Mesangial cell (primary cell): Measurements from ENCODE around the gene LIN54. TPM values are rescaled to one million over a fixed set of nuclear protein-coding genes. Genes with fewer than 3 reads are reported as not detected.

ENCODE experiments used
- total RNA-seq: library from RNA; depleted of rRNA; stranded (reverse); fragments of >200 nt; gene quantifications from 2 replicates; pipeline ENCODE4 v1.2.3, GENCODE V29; 2015

LIN54 gene
- 5.8 and 10.3 TPM in 2 replicates for total RNA-seq

DNA sequence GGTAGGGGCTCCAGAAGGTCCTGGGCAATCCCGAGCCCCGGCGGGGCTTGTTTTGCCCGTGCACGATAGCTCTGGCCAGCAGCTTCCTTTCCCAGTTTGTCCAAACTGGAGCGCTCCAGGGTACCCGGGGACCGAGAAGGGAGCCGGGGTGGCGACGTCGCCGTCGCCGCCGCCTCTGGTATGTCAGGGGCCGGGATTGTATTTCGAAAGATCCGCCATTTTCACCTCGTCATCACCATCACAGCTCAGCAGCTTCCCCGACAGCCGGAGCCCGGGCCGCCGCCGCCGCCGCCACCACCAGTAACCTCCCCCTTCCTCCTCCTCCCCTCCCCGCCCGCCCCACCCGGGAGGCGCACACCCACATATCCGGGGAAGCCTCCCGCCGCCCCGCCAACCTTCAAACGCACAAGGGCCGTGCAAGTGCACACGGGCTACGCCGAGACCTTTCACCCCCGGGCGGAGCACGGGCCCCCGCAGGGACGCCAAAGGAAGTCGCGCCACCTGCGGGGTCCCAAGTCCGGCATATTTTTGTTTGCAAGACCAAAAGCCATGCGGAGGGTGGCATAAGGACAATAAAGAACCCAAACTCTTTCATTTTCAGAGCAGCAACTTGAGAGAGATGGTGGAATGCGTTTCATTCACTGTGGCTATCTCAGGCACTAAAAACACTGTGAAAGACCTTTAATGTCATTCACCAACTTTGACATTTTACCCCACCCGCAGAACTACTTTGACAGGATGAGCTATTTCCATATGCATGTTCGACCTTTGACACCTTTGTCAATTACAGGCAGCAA is at the start of gene LIN54:
LIN54 (minus strand) TSS at position 302 of the 797 bp plus-strand sequence. CDS start 25,979 bp downstream, outside the sequence.

DNA sequence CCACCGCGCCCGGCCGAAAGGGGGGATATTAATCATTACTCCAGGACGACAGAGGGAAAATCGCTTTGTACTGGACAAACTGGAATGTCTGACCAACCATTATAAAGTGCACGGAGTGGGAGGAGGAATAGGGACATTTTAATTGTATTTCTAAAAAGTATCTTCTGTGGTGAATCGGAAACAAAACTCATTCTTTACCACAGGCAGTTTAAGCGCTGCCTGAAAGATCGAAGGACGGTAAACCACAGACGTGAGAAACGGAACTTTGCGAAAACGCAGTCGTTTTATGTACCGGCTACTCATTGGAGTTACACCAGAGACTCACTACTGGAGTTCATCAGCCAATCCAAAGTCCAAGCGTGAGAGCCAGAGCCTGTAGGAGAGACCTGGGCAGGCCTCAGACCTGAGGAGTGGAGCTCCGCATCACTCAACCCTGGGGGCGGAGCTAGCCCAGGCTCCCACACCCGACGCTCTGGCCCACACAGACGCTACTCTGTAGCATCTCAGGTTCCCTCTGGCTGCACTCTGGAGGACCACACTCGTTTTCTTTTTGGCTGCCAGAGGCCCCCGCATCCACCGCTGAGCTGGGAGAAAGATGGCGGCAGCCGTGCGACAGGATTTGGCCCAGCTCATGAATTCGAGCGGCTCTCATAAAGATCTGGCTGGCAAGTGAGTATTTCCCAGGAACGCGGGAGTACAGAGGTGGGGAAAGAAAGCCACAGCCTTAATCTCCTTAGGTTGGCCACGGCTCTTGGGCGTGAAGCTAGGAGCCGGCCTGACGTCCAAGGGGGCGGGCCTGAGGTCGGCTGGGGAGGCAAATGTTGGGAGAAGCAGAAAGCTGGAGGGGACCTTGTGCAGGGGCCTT is 24.2 kb upstream of the LIN54 start, which contains the start of gene COPS4:
COPS4 (plus strand) TSS at position 554 of the 865 bp plus-strand sequence; CDS start at position 596, 42 bp downstream.

DNA sequence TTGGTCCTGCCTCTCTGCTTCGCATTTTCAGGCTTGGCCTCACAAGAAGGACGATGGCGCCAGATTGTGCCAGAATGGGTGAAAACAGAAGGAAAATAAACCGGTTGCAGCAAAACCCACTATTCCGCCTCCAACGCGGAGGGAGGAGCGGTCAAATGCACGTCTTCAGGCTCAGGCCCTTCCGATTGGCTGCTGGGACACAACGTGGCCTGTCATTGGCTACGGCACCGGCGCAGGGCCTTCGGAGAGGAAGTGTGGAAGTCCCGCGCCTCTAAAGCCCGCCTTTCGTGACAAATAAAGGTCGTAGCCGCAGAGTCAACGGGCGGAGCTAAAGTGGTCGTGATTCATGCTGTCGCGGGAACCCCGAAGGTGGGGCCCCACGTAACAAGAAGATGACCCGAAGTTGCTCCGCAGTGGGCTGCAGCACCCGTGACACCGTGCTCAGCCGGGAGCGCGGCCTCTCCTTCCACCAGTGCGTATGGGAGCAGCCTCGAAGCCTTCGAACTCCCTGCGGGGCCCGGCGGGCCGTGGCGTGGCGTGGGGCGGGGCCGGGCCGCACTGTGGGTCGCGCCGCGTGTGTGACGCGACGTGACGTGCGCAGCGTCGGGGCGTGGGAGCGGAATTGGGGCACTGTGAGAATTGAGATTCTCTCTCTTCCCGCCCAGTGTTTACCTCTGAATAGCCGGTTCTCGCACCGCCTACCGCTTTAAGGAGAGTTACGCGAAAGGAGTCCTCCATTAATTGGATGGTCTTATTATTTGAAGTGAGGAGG is 110.0 kb downstream of the LIN54 start, which contains the start of gene THAP9:
THAP9 (plus strand) TSS at position 325 of the 772 bp plus-strand sequence; CDS start at position 393, 68 bp downstream.

DNA sequence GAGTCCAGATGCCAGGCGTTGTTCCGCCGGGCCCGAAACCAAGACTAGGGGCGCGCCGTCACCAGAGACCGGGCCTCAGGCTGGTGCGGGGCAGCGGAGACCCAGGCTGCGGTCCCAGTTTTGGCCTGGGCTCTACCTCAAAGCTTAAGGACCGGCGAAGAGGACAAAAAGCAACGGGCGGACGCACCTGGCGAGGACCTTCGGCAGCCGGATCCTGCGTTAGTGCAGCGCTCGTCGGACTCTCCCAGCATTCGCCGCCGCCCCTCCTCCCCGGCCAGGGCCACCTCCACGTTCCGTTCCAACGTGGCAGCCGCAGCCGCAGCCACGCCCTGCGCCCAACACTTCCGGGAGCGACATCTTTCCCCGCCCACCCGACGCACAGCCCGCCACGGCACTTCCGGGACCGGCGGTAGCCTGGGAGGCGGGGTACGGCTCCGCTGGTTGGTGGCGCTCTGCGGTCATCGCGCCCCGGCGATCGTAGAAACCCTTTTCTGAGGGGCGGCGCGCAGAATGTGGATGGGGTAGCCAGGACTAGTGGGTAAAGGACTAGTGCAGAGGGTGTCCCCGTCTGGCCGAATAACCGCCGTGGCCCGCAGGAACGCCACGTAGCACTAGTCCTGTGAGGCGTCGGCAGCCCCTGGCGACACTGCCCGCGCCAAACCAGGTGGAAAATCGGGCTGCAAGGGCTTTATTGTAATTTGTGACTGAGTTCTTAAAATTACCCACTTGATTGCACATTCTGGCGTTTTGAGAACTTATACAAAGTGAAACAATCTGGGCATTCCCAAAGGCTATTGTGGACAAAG is 119.5 kb downstream of the LIN54 start, which contains the start of gene SEC31A:
SEC31A (minus strand) TSS at position 253 of the 806 bp plus-strand sequence. CDS start 9,217 bp downstream, outside the sequence.

Other genes with a start within 250 kb of the LIN54 start
- gene SCD5, start 212.0 kb downstream of the LIN54 start, total RNA-seq: 3.3 and 4.1 TPM in 2 replicates
- gene SEC31A, start 119.7 kb downstream of the LIN54 start, total RNA-seq: 112 and 114 TPM in 2 replicates
- 1.5 TPM in 2 replicates for gene THAP9, start 110.1 kb downstream of the LIN54 start, total RNA-seq
- 37.0 and 40.7 TPM in 2 replicates for gene COPS4, start 24.4 kb upstream of the LIN54 start, total RNA-seq
- 0.98 and 1.3 TPM in 2 replicates for gene PLAC8, start 103.9 kb upstream of the LIN54 start, total RNA-seq